Panc1 (cell line): ENCODE data around the gene PI4K2A. TPM values are rescaled to one million over a fixed set of nuclear protein-coding genes. Genes with fewer than 3 reads are reported as not detected.

ENCODE experiments used
- ATAC-seq: fragments of 200-7000 bp; cut with Tn5 transposase; 2 replicates; pipeline ENCODE4 v1.9.1; 2020; ENCODE audit warnings: mild to moderate bottlenecking, moderate library complexity
- BruUV-seq: library from RNA; stranded (reverse); fragments of 400-500 nt; replicated peaks from 2 replicates; lab custom pipeline; 2021; lab: Mats Ljungman, UMichigan
- CTCF ChIA-PET: fragments of 300-600 bp; sonication (Branson Sonifier 250); formaldehyde crosslinking; loops from one replicate; lab custom pipeline; 2022; ENCODE audit warnings: antibody characterized with exemption; lab: Charles Lee
- POLR2A ChIA-PET: fragments of 300-600 bp; sonication (Branson Sonifier 250); formaldehyde crosslinking; loops from one replicate; lab custom pipeline; 2022; ENCODE audit warnings: antibody characterized with exemption; lab: Charles Lee
- DNase-seq: peaks from one replicate; pipeline ENCODE4 v3.0.0-alpha.2; 2010; ENCODE audit warnings: low read depth, low spot score
- H3K27ac ChIP-seq: 2 replicates; pipeline ENCODE4 v1.5.1; 2011; ENCODE audit warnings: mild to moderate bottlenecking, low read length, inconsistent platforms
- H3K27me3 ChIP-seq: fragments of 200-500 bp; sonication (Bioruptor generic); 2 replicates; pipeline ENCODE4 v1.6.0; 2014; ENCODE audit warnings: low read length, inconsistent platforms; ENCODE audit not compliant: control insufficient read depth, insufficient read depth
- H3K36me3 ChIP-seq: fragments of 200-500 bp; sonication (Bioruptor generic); 2 replicates; pipeline ENCODE4 v1.5.1; 2014; ENCODE audit warnings: inconsistent platforms, mild to moderate bottlenecking, low read length, moderate library complexity; ENCODE audit not compliant: control insufficient read depth, insufficient read depth
- H3K4me1 ChIP-seq: 2 replicates; pipeline ENCODE4 v1.5.1; 2011; ENCODE audit warnings: inconsistent platforms, mild to moderate bottlenecking, low read length, moderate library complexity; ENCODE audit not compliant: control insufficient read depth, insufficient read depth
- H3K4me3 ChIP-seq, 2 experiments: 2 replicates each; pipeline ENCODE4 v1.5.1; 2011 to 2012; ENCODE audit warnings: low read depth in 2 of 2, low read length in 2 of 2, mild to moderate bottlenecking in 2 of 2, inconsistent platforms in 1 of 2, moderate library complexity in 1 of 2
- H3K9me3 ChIP-seq: fragments of 200-500 bp; sonication (Bioruptor generic); 2 replicates; pipeline ENCODE4 v1.5.1; 2014; ENCODE audit warnings: low read depth, mild to moderate bottlenecking, inconsistent platforms, low read length, moderate library complexity; ENCODE audit not compliant: control insufficient read depth, insufficient read depth
- CTCF ChIP-seq: fragments of 450-650 bp; IDR thresholded peaks from 2 replicates; pipeline ENCODE4 v1.5.1; 2017; ENCODE audit warnings: mild to moderate bottlenecking
- POLR2AphosphoS5 ChIP-seq: IDR thresholded peaks from 2 replicates; pipeline ENCODE4 v1.6.1; 2012; ENCODE audit warnings: mild to moderate bottlenecking, low read depth, low read length, moderate library complexity
- REST ChIP-seq, 2 experiments: IDR thresholded peaks; 2 replicates each; pipeline ENCODE4 v1.6.1; 2011 to 2012; ENCODE audit warnings: low read depth in 2 of 2, control low read depth in 1 of 2, low read length in 1 of 2, mild to moderate bottlenecking in 1 of 2, moderate library complexity in 1 of 2; ENCODE audit not compliant: insufficient read depth in 1 of 2
- SIN3A ChIP-seq: IDR thresholded peaks from 2 replicates; pipeline ENCODE4 v1.6.1; 2012; ENCODE audit warnings: low read depth, mild to moderate bottlenecking, low read length, moderate library complexity, borderline replicate concordance; ENCODE audit not compliant: insufficient read depth
- TCF7L2 ChIP-seq: IDR thresholded peaks from 2 replicates; pipeline ENCODE4 v1.6.1; 2011; ENCODE audit warnings: mild to moderate bottlenecking, low read depth, low read length, inconsistent platforms
- in situ Hi-C: cut with HindIII; loops from 2 replicates; pipeline ENCODE4 v1.10.0; 2016; ENCODE audit warnings: low sequenced_read_pairs, low pct_unique_long_range_greater_than_20kb
- intact Hi-C: fragments of 100-400 bp; cut with micrococcal nuclease; formaldehyde crosslinking; loops from one replicate; pipeline ENCODE4 v1.10.0; 2022; ENCODE audit not compliant: unreplicated experiment
- total RNA-seq: library from RNA; stranded (reverse); gene quantifications from one replicate; pipeline ENCODE4 v1.2.1, GENCODE V29; 2021; ENCODE audit not compliant: unreplicated experiment

PI4K2A gene
- total RNA-seq, 1 experiment from 2014 or later = 22.8 TPM

DNA sequence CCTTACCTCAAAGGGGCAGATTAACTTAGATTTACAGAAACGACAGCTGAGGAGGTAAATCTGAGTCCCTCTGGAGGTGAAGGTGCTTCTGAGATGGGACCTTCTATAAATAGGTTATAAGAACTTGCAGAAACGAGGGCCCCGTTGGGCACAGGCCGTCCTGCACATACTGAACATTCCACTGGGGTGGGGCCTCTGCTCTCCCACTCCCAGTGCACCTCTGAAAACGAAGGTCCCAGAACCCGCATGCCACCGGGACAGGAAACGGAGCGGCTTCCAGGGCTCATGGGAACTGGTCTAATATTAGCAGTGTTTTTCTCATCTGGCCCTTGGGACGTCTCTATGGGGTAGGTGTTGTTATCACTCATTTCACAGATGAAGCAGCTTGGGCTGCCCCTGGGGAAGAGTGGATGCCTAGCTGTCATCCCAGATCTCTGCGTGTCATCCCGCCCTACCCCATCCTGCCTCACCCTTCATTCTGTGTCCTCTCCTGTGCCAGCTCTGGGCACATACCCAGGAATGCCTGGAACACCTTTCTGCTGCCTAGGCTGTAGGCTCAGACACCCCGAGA lies 31.4 kb upstream of the PI4K2A start:
- Histone ChIP-seq H3K27ac (peak overlapping the region; percentile 19; the same call in 1 of the 2 replicates), H3K27me3 (no peaks in the 10 kb centered on the region), H3K4me1 (peaks cover 10% of the 10 kb centered on the region; the same call in 1 of the 2 replicates), H3K9me3 (no peaks in the 10 kb centered on the region), H3K4me3 (no peak overlapping the region), H3K36me3 (no peaks in the 10 kb centered on the region)
- DNase-seq (no peak), ATAC-seq (no peak)
- BruUV-seq = no TSS peak
- POLR2A ChIA-PET = no interaction called here
- TF ChIP-seq SIN3A = no peak
- TF ChIP-seq REST (IDR thresholded peaks at IDR 0.05; ENCODE audit: insufficient read depth in 1 of 2, low read depth in 2 of 2, low read length in 1 of 2) = no peak
- intact Hi-C loops (no loop called here), in situ Hi-C loops (no loop called here)
- CTCF ChIA-PET = interaction anchor here (0.5 to 0.7 kb wide), 2 partner anchors 57 to 142 kb away, joined by 4 to 5 read pairs; no protein-coding TSS in a partner anchor

DNA sequence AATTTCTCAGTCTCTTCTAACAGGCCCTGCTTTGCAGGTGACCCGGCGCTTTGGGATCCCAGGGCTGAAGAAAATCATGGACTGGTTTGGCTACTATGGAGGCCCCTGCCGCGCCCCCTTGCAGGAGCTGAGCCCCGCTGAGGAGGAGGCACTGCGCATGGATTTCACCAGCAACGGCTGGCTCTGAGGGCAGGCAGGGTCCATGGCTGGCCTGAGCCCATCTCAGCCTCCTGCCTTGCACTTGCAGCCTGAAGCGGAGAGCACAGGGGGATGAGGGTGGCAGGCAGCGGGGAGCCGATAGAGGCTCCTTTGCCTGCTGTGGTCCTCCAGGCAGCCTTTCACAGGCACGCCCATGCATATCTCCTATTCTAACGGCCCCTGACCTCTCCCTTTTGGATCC lies 29.0 kb upstream of the PI4K2A start:
- DNase-seq = no peak
- in situ Hi-C loops (no loop called here), intact Hi-C loops (no loop called here)
- no TSS peak for BruUV-seq
- TF ChIP-seq CTCF = no peak
- no peak for TF ChIP-seq REST (IDR thresholded peaks at IDR 0.05; ENCODE audit: insufficient read depth in 1 of 2, low read depth in 2 of 2, low read length in 1 of 2)
- TF ChIP-seq TCF7L2 = no peak
- no peak for TF ChIP-seq POLR2AphosphoS5
- TF ChIP-seq SIN3A = no peak
- ATAC-seq = no peak
- Histone ChIP-seq H3K36me3 (no peaks in the 10 kb centered on the region), H3K27me3 (no peaks in the 10 kb centered on the region), H3K9me3 (no peaks in the 10 kb centered on the region), H3K4me3 (no peak overlapping the region), H3K4me1 (peaks cover 10% of the 10 kb centered on the region; the same call in 1 of the 2 replicates), H3K27ac (peak overlapping the region; percentile 37; the same call in 1 of the 2 replicates)
- POLR2A ChIA-PET = no interaction called here
- CTCF ChIA-PET = interaction anchor here (0.9 to 1.8 kb wide), 2 partner anchors 37 to 39 kb away, joined by 4 to 23 read pairs; partner anchors contain the start of gene ANKRD2
